ENCODE data around the gene ORM2. TPM values are rescaled to one million over a fixed set of nuclear protein-coding genes. Genes with fewer than 3 reads are reported as not detected.
A peak's percentile ranks its signal among the peaks of the same experiment; 100 is the strongest.
"Not testable (repeated sequence)": the region's sequence is repeated elsewhere in the genome, so short reads cannot be mapped to it uniquely, and the experiment has no call there.

Gene ORM2
- total and polyA plus RNA-seq, 8 donors: 0.46 to 29.9 (median 1.7) TPM

- Histone ChIP-seq H3K27ac (no peak overlapping the region), H3K36me3 (no peaks in the 10 kb centered on the region), H3K4me3 (no peak overlapping the region), H3K9me3 (no peaks in the 10 kb centered on the region), H3K4me1 (peaks cover 0 to 29% of the 10 kb centered on the region in 2 donors), H3K27me3 (no peaks in the 10 kb centered on the region)
- intact Hi-C loops (cut with DNase I): no loop called here
- DNase-seq (no peak), ATAC-seq (no peak)
- no peak for TF ChIP-seq CTCF (IDR thresholded peaks at IDR 0.05)
Measured at GRCh38 chr9:114321759-114322158, 7.9 kb upstream of the ORM2 start.

GRCh38 chr9:114322160-114322818, 7.4 kb upstream of the ORM2 start:
- ATAC-seq (peak; percentile 4), DNase-seq (peak in 2 of 4 donors; percentile 38 to 50)

GRCh38 chr9:114322831-114323531, 6.7 kb upstream of the ORM2 start, which contains the start of gene ORM1:
TSS of gene ORM1 (plus strand) at chr9:114323098. CDS start at chr9:114323134, 36 bp downstream.
- ATAC-seq: peak; percentile 87

More at GRCh38 chr9:114322160-114322818, 7.4 kb upstream of the ORM2 start:
- H3K4me3 ChIP-seq; intact Hi-C loops (cut with DNase I); H3K27me3 ChIP-seq; H3K9me3 ChIP-seq; H3K36me3 ChIP-seq; H3K27ac ChIP-seq: not testable (repeated sequence)
- H3K4me1 ChIP-seq: peaks cover 0 to 23% of the 10 kb centered on the region in 2 donors

GRCh38 chr9:114323849-114324248, 5.8 kb upstream of the ORM2 start:
- H3K9me3 ChIP-seq; H3K4me3 ChIP-seq; intact Hi-C loops (cut with DNase I); H3K27ac ChIP-seq; DNase-seq; ATAC-seq; H3K27me3 ChIP-seq; H3K4me1 ChIP-seq; H3K36me3 ChIP-seq: not testable (repeated sequence)

More at GRCh38 chr9:114322831-114323531, 6.7 kb upstream of the ORM2 start, which contains the start of gene ORM1:
- H3K27me3 ChIP-seq; H3K9me3 ChIP-seq; H3K27ac ChIP-seq; intact Hi-C loops (cut with DNase I); H3K36me3 ChIP-seq; H3K4me3 ChIP-seq; DNase-seq: not testable (repeated sequence)
- H3K4me1 ChIP-seq: peaks cover 0 to 16% of the 10 kb centered on the region in 2 donors

- ATAC-seq (no peak), DNase-seq (no peak)
- Histone ChIP-seq H3K27me3 (no peaks in the 10 kb centered on the region), H3K4me1 (peaks cover 0 to 9% of the 10 kb centered on the region in 2 donors), H3K9me3 (no peaks in the 10 kb centered on the region), H3K4me3 (no peak overlapping the region), H3K27ac (no peak overlapping the region), H3K36me3 (no peaks in the 10 kb centered on the region)
- intact Hi-C loops (cut with DNase I): no loop called here
- TF ChIP-seq CTCF (IDR thresholded peaks at IDR 0.05): no peak
Measured at GRCh38 chr9:114324492-114324891, 5.2 kb upstream of the ORM2 start.

GRCh38 chr9:114324965-114325364, 4.7 kb upstream of the ORM2 start:
- H3K4me3 ChIP-seq; ATAC-seq; H3K36me3 ChIP-seq; H3K27me3 ChIP-seq; H3K27ac ChIP-seq; DNase-seq; H3K4me1 ChIP-seq; H3K9me3 ChIP-seq; intact Hi-C loops (cut with DNase I): not testable (repeated sequence)

GRCh38 chr9:114325684-114326254, 3.9 kb upstream of the ORM2 start:
- H3K36me3 ChIP-seq; ATAC-seq; H3K27me3 ChIP-seq; H3K27ac ChIP-seq; H3K9me3 ChIP-seq; H3K4me1 ChIP-seq; DNase-seq; intact Hi-C loops (cut with DNase I); H3K4me3 ChIP-seq: not testable (repeated sequence)
